ENCODE results near the gene MYH7B.

The MYH7B gene

DNA sequence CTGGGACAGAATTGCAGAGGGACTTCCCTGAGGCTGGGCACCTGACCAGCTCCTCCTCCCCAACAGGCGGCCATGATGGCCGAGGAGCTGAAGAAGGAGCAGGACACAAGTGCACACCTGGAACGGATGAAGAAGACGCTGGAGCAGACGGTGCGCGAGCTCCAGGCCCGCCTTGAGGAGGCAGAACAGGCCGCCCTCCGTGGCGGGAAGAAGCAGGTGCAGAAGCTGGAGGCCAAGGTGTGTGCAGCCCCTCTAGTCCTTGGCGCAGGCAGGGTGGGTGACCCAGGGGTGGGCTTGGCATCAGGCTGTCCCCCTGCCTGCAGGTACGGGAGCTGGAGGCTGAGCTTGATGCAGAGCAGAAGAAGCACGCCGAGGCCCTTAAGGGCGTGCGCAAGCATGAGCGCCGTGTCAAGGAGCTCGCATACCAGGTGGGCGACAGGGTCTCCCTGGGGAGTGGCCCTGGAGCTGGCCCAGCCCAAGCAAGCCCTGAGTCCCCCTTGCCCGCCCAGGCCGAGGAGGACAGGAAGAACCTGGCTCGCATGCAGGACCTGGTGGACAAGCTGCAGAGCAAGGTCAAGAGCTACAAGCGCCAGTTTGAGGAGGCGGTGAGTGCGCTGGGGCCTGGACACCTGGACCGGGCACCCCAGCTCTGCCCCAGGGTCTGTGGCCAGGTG is 45.4 kb downstream of the MYH7B start:
- no peak for TF ChIP-seq CTCF (IDR thresholded peaks at IDR 0.05; ENCODE audit: control extremely low read depth, extremely low read depth, low read depth, missing control alignments)
- ChIA-PET CTCF (interaction anchor here (0.9 to 2.3 kb wide), 6 partner anchors 9 to 165 kb away, joined by 3 to 16 read pairs (median 4); partner anchors contain the start of gene GGT7), POLR2A (interaction anchor here (0.6 kb wide), 1 partner anchor 264 kb away, joined by 6 read pairs; no protein-coding TSS in a partner anchor)
- no peak for DNase-seq (ENCODE audit: extremely low spot score)

- ChIA-PET POLR2A (interaction anchor here (0.6 kb wide), 1 partner anchor 263 kb away, joined by 6 read pairs; no protein-coding TSS in a partner anchor), CTCF (interaction anchor here (0.7 to 2.3 kb wide), 8 partner anchors 9 to 166 kb away, joined by 3 to 16 read pairs (median 4); partner anchors contain the start of gene GGT7)
- TF ChIP-seq CTCF (IDR thresholded peaks at IDR 0.05; ENCODE audit: control extremely low read depth, extremely low read depth, low read depth, missing control alignments), result peak; percentile 24
- DNase-seq (ENCODE audit: extremely low spot score), result no peak
Observed at GRCh38 chr20:35001596-35002362, 46.1 kb downstream of the MYH7B start.

- CTCF ChIA-PET, result interaction anchor here (1.2 to 2.1 kb wide), 3 partner anchors 11 to 129 kb away, joined by 3 to 5 read pairs (median 4); no protein-coding TSS in a partner anchor
- TF ChIP-seq CTCF (IDR thresholded peaks at IDR 0.05; ENCODE audit: control extremely low read depth, extremely low read depth, low read depth, missing control alignments), result no peak
- POLR2A ChIA-PET, result no interaction called here
- no peak for DNase-seq (ENCODE audit: extremely low spot score)
Observed at GRCh38 chr20:35002426-35003210, 47.0 kb downstream of the MYH7B start.

- ChIA-PET POLR2A (no interaction called here), CTCF (interaction anchor here (1.2 to 2.1 kb wide), 2 partner anchors 11 to 129 kb away, joined by 3 to 5 read pairs; no protein-coding TSS in a partner anchor)
- no peak for DNase-seq (ENCODE audit: extremely low spot score)
- TF ChIP-seq CTCF (IDR thresholded peaks at IDR 0.05; ENCODE audit: control extremely low read depth, extremely low read depth, low read depth, missing control alignments), result no peak
Observed at GRCh38 chr20:35003211-35004031, 47.8 kb downstream of the MYH7B start.

GRCh38 chr20:35004051-35004725 is 48.5 kb downstream of the MYH7B start:
- CTCF ChIA-PET, result interaction anchor here (2.1 kb wide), 1 partner anchor 130 kb away, joined by 5 read pairs; no protein-coding TSS in a partner anchor
- POLR2A ChIA-PET, result no interaction called here

More at GRCh38 chr20:35004051-35004725, 48.5 kb downstream of the MYH7B start:
- no peak for DNase-seq (ENCODE audit: extremely low spot score)
- TF ChIP-seq CTCF (IDR thresholded peaks at IDR 0.05; ENCODE audit: control extremely low read depth, extremely low read depth, low read depth, missing control alignments), result no peak
